GM21529 (cell line): ENCODE data around the gene DLX3.

ENCODE experiments used
- ATAC-seq: cut with Tn5 transposase; IDR thresholded peaks from one replicate; pipeline ENCODE4 v1.9.1; 2021; ENCODE audit not compliant: unreplicated experiment

The DLX3 gene

DNA sequence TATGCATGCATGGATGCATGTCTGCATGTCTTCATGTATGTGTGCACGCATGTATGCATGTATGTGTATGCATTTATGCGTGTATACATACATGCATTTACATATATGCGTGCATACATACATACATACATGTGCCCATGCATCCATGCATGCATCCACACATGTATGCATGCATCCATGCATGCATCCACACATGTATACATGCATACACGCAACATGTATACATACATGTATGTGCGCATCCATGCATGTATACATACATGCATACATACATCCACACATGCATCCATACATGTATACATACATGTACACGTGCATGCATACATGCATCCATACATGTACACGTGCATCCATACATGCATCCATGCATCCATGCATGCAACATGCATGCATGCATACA is 29.8 kb upstream of the DLX3 start:
- no peak for ATAC-seq

DNA sequence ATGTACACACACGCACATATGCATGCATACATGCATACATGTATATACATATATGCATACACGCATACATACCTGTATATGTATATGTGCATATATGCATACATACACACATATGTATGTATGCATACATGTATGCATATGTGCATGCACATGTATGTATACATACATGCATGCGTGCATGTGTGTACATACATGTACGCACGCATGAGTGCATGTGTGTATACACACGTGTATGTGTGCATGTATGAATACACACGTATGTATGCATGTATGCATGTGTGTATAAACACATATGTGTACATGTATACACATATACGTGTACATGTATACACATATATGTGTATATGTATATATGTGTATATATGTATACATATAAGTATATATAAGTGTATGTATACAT is 28.5 kb upstream of the DLX3 start:
- no peak for ATAC-seq

DNA sequence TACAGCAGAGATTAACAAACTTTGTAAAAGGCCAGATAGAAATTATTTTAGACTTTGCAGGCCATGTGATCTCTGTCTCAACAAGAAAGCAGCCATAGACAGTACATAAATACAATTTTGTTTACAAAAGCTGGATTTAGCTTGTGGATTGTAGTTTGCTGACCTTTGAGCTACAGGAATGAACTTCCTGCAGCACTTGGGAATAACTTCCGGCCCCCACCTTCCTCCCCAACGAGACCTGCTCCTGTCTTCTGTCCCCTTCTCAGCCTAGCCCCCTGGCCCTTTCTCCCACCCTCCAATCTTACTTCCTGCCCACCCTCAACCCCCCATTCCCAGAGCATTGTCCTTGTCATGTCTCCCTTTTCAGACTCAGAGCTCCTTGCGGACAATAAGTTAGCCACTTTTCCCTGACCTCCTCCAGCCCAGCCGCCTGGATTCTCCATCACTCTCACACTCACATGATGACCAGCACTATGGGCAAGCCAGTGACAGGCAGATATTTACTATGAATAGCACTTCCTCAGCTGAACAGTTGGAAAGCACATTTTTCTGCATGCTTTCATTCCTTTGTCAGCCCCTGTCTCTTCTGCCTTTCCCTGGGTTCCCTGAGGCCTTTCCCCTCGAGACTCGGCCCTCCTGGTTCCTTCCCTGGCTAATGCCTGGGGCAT is 27.6 kb upstream of the DLX3 start:
- ATAC-seq, result no peak

DNA sequence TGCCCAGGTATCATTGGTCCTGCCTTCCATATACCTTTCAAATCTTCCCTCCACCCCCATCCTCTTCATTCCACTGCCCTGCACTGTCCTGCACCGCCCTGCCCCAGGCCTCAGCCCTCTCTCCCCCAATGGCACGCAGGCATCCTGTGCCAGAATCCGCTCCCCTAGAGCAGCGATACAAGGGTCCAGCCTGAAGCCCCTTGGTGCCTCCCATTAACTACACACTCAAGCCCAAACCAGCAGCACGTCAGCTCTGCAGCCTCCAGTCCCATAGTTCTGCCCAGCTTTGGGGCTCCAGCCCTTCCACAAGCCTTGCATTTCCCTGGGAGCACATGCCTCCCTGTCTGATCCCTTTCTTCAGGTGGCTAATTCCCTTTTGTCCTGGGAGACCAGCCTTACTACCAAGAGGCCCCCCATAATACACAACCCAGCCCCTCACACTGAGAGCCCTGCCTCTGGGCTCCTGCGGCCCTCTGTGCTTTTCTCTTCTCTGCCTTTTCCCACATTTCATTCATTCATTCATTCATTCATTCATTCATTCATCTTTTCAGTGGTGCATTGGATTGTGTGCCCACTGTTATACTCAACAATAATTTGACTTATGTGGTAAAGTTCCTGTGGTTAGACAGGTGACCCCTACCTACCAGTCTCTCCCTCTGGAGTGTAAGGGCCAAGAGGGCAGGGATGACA is 26.8 kb upstream of the DLX3 start:
- ATAC-seq, result no peak

DNA sequence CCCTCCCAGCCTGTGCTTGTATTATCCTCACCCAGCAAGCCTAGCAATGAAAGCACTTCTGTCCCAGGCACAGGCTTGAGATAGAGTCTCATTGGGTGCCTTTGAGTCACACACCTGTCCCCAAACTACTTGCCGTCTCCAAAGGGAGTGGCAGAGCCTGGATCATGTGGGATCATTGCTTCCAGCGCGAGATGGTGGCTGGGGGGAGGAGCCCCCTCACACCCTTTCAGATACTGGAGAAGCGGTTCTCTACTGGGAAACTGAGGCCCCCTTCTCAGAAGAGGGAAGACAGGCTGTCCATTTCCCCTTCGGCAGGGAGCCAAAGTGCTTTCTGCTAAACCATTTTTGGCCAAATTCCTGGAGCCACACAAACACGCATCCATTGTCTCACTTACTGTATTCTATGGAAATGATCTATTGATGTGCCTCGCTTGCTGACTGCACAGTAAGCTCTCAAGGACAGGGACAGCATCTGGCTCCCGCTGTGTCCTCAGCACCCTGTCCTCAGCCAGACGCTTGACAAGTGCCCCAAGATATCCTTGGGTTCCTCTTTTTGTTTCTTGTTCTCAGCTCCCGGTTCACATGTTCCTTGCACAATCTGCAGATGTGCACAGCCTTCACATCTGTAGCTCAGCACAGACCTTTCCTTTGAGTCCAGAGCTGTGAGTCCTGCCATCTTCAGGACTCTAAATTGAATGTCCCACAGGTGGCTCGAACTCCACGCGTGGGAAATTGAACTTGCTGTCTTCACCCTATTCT is 26.0 kb upstream of the DLX3 start:
- no peak for ATAC-seq

DNA sequence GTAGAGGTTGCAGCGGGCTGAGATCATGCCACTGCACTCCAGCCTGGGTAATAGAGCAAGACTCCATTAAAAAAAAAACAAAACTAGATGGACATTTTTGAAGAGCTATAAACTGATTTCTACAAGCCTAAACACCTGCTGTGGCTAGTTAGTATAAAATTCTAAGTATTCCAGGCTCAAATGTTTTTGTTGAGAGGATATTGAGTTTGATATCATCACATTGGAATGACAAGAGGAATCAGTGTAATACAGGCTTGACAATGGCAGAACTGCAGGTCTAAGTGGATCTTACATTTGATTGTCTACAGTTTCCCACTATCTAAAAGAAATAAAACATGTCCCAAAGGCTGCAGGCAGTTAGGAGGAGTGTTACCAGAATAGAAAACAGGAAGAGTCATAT is 23.9 kb upstream of the DLX3 start:
- no peak for ATAC-seq

DNA sequence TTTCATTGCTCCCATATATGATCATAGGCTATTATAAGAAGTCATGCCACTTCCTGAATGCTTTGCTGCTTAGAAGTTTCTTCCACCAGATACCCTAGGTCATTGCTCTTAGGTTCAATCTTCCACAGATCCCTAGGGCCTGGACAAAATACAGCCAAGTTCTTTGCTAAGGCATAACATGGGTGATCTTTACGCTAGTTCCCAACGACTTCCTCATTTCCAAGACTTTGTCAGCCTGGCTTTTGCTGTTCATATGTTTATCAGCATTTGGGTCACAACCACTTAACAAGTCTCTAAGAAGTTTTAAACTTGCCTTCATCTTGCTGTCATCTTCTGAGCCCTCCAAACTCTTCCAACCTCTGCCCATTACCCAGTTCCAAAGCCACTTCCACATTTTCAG is 20.1 kb upstream of the DLX3 start:
- ATAC-seq, result no peak

DNA sequence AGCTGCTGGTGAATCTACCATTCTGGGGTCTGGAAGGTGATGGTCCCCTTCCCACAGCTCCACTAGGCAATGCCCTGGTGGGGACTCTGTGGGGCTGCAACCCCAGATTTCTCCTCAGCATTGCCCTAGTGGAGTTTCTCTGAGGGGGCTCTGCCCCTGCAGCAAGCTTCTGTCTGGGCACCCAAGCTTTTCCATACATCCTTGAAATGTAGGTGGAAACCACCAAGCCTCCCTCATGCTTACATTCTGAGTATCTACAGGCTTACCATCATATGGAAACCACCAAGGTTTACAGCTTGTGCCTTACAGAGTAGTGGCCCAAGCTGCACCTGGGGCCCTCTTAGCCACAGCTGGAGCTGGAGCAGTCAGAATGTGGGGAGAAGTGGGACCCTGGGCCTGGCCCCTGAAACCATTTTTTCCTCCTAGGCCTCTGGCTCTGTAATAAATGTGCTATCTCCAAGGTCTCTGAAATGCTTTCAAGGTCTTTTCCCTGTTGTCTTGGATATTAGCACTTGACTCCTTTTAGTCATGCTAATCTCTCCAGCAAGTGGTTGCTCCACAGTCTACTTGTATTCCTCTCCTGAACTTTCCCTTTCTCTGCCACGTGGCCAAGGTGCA is 19.6 kb upstream of the DLX3 start:
- no peak for ATAC-seq

DNA sequence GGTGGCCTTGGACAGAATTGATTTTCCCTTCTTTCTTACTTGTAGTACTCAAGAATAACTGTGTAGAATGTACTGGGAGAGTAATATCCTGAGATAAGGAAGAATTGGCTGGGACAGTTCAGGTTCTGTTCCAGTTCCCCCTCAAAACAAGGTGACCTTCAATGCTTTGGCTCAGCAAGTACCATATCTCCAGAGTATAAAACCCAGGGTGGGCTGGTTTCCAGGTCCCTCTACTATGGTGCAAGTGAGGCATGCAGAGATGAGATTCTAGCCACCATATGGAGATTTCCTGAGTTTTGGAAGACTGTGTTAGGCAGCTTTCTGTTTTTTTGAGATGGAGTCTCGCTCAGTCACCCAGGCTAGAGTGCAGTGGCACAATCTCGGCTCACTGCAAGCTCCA is 18.1 kb upstream of the DLX3 start:
- no peak for ATAC-seq

DNA sequence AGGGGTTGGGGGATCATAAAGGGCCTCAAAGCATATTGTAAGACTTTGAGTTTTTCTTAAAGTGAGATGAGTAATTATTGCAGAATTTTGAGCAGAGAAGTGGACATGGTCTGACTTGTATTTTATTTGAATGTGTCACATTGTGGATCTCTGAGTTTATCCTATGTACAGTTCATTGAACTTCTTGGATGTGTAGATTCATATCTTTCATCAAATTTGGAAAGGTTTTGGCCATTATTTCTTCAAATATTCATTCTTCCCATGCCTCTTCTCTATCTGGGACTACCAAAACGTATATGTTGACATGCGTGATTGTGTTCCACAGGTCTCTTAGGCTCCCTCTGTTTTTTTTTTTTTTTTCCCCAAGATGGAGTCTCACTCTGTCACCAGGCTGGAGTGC is 14.3 kb upstream of the DLX3 start:
- no peak for ATAC-seq

DNA sequence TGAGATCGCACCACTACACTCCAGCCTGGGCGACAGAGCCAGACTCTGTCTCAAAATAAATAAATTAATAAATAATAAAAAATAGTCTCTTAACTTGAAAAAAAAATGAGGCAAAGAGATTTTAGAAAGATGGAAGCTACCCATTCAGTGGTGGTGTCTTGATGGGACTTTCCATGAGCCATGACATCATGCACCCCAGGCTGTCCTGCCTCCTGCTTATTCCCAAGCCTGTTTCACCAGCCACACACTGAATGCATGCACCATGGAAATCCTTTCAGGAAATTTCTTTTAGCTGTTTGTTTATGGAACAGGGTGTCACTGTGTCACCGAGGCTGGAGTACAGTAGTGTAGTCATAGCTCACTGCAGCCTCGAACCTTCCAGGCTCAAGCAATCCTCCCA is 8.9 kb upstream of the DLX3 start:
- ATAC-seq, result no peak

DNA sequence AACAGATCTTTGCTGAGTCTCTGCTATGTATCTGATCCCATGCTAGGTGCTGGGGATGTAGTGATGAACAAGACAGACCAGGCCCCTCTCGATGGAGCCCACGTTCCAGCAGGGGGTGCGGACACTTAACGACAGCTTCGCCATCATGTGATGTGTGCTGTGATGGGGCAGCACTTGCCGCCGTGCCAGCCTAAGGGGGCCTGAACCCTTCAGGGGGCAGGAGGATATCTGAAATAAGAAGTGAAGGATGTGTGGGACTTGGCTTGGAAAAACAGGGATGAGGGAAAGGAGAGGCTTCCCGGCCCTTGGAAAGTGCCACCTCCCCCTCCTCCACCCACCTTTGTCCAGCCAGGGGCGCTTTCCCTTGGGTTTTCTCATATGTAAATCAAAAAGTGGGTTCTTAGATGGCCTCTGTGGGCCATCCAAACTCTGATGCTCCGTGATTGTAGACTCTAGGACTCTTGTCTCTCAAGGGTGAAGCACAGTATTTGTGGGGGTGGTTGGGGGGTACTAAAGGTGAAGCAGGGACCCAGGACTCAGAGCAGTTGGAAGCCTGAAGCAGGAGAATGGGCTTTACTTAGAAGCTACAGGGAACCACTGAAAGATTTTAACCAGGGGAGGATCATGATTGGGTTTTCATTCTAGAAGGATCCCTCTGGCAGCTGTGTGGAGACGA is 4.0 kb upstream of the DLX3 start:
- no peak for ATAC-seq

DNA sequence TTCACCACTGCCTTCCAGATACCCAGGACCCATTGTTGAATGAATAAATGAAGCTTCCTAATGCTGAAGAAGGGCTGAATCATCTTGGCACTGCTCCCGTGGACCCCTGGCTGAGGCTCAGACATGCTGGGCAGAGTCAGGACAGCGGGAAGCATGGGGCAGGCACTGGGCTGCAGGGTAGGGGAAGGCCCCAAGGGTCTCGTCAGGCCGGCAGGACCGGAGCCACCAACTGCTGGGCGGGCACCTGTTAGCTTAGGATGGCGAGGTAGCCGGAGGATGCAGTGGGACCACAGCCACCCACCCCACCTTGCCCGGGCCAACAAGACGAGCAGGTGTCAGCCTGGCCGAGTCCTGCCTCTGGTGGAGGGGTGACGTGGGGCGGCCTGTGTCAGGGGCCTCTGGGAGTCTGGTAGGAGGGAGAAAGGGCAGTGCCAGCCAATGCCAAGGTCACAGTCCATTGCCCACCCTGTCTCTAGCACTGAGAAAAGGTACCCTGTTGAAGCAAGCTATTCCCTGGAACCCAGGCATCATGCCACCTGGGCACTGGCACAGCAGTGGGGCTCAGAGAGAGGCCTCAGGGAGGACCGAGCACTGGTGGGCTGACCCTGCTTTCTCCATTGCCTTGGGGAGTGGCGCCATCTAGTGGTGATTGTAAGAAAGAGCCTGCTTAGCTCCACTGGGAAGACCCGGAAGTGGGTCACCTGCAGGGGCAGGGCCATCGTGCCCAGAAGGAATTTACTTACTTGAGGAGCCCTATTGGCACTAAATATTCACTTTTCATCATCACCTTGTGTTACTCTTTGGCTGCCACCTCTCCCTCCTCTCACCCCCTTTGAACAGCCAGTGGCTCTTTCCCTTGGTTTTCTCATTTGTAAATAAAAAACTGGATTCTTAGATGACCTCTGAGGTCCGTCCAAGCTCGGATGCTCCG is 3.0 kb upstream of the DLX3 start:
- peak; percentile 66 for ATAC-seq

DNA sequence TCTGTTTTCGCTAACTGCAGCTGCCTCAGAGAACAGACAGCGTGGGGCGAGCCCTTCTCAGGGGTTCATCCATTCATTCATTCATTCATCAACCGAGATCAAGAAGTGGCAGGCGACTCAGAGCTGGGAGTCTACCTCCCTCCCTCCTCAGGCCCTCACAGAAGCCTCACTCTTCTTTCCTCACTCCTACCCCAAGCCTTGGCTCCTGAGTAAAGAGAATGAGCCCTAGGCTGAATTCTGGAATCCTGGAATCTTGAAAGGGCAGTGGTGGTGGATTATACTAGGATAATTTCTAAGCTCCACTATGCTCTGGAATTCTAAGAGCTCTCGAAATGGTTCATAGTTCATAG is 2.3 kb upstream of the DLX3 start:
- ATAC-seq, result no peak

DNA sequence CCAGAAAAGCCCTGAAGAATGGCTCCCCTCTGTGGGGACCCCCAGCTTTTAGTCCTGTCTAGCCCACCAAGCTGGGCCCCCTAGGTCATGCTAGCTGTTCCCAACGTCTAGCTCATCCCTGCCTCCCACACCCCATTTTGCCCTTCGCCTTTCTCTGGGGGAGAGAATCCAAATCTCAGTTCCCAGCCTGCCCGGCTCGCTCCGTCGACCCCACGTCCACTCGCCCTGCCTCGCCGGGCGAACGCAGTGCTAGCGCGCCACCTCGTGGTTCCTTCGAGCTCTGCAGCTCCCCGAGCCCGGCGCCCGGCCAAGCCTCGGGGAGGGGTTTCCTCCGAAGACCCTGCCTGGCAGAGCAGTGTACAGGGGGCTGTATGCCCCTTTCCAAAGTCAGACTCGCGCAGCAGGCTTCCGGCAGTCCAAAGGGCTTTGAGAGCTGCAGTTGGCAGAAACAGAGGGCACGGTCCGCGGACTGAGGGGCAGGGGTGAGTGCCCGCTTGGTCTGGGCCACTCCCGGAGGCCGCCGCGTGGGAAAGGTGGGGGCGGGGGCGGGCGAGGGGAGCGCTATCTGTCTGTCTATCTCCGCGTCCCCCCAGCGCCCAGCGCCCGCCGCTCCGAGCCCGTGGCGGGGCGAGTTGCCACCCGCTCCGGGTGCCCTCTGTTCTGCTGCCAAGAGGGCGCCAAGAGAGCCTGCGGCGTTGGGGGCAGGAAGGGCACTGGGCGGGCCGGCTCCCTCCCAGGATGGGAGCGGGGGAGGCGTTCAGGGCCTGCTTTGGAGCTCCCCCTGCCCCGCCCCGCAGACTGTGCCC is 1.7 kb upstream of the DLX3 start:
- ATAC-seq, result no peak

DNA sequence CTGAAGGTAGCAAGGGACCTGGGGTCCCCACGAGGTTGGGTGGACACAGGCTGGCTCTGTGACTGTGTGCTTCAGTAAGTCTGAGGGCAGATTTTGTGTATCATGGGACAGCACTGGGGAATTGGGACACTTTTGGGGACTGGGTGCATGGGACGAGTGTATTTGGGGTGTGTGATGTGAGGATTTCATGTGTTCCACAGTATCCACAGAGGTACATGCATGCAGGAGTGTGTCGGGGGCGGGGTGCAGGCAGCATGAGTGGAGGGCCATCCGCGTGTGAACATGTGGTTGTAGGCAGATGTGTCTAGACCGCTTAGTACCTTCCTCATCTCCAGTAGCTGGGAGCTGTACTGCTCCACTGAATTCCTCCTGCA is 1.1 kb upstream of the DLX3 start:
- no peak for ATAC-seq

DNA sequence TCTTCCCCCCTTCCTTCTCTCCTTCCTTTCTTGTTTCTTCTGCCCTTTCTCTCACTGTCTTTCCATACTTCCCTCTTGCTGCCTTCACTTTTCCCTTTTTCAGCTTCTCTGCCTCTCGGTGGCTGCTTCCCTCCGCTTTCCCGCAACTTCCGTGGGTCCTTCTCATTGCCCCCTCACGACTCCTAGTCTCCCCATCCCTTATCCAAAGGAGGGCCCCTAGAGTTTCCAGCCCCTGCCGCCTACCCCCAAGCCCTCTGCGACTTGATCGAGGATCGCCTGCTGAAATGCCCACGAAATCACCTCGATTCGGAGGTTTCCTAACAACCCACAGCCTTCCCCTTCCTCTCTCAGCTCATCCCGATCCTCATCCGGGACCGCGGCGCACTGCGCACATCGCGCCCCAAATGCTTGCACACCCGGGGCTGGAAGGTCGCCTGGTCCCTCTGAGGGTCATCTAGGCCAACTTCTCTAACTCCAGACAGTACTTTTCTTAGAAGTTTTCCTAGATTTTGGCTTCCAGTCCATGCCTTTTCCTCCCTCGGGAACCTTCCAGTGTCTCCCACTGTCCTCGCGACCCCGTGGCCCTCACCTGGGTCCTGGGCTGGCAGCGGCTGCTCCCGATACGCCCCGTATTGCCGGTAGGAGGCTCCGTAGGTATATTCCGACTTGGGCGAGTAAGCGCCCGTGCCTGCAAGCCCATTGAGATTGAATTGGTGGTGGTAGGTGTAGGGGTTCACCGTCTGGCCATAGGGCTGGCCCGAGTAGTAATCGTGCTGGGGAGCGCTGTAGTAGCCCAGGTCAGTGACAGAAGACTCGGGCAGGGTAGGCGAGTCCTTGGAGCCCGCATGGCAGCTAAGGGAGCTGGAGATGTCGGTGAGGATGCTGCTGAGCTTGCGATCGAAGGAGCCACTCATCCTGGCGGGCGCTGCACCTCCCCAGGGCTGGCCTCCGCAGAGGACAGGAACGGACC is 654 bp downstream of the DLX3 start:
- no peak for ATAC-seq

DNA sequence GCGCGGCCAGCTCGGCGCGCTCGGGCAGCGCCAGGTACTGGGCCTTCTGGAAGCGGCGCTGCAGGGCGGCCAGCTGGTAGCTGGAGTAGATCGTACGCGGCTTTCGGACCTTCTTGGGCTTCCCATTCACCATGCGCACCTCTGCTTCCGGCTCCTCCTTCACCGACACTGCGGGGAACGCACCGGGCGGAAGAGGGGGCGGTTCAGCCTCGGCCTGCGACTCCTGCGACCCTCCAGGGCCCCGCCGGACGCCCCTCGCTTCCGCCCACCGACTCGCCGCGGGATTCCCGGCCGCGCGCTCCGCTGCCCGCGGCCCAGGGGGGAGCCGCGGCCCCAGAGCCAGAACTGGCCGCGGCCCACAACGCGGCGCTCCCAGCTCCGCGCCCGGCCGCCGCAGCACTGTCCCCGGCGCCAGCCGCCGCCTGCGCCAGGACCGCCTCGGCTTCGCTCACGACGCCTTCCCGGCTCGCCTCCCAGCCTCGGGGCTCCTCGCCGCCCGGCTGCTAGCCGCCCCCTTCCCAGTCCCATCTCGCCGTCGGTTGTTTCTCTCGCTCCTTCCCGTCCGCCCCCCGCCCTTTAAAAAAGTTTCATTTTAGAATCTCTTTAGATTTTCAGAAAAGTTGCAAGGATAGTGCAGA is 1.5 kb downstream of the DLX3 start:
- no peak for ATAC-seq
